CD4-positive, alpha-beta T cell treated with Interleukin-12 subunit alpha and Interleukin-12 subunit beta, for 1 hour (primary cell): ENCODE results near the gene SLC9A3.

Experiments used
- DNase-seq: peaks from one replicate; pipeline ENCODE4 v3.0.0-alpha.2; 2020

Gene SLC9A3

GRCh38 chr5:502325-503079 lies 21.7 kb downstream of the SLC9A3 start:
- DNase-seq: no peak

- no peak for DNase-seq
Observed at GRCh38 chr5:501831-502184, 22.4 kb downstream of the SLC9A3 start.

GRCh38 chr5:501105-501830 lies 23.0 kb downstream of the SLC9A3 start:
- no peak for DNase-seq

- DNase-seq: no peak
Observed at GRCh38 chr5:500491-500890, 23.8 kb downstream of the SLC9A3 start.

- DNase-seq: no peak
Observed at GRCh38 chr5:499233-500209, 24.7 kb downstream of the SLC9A3 start.

- DNase-seq: no peak
Observed at GRCh38 chr5:497871-498509, 26.3 kb downstream of the SLC9A3 start.

GRCh38 chr5:497090-497700 lies 27.1 kb downstream of the SLC9A3 start:
- DNase-seq: no peak

GRCh38 chr5:496028-496427 lies 28.2 kb downstream of the SLC9A3 start:
- no peak for DNase-seq

- no peak for DNase-seq
Observed at GRCh38 chr5:494667-495255, 29.5 kb downstream of the SLC9A3 start.

- no peak for DNase-seq
Observed at GRCh38 chr5:493758-494157, 30.5 kb downstream of the SLC9A3 start.

GRCh38 chr5:493119-493701 lies 31.0 kb downstream of the SLC9A3 start:
- DNase-seq: no peak

GRCh38 chr5:492314-492893 lies 31.8 kb downstream of the SLC9A3 start:
- no peak for DNase-seq

GRCh38 chr5:491856-492155 lies 32.4 kb downstream of the SLC9A3 start:
- DNase-seq: no peak

- DNase-seq: no peak
Observed at GRCh38 chr5:491119-491855, 33.0 kb downstream of the SLC9A3 start.

GRCh38 chr5:490116-491106 lies 33.8 kb downstream of the SLC9A3 start:
- no peak for DNase-seq

GRCh38 chr5:489689-490080 lies 34.6 kb downstream of the SLC9A3 start:
- no peak for DNase-seq

GRCh38 chr5:488744-489688 lies 35.2 kb downstream of the SLC9A3 start:
- no peak for DNase-seq

GRCh38 chr5:488241-488640 lies 36.0 kb downstream of the SLC9A3 start:
- DNase-seq: no peak
